ENCODE results near the gene ADGRF4.

Gene ADGRF4

DNA sequence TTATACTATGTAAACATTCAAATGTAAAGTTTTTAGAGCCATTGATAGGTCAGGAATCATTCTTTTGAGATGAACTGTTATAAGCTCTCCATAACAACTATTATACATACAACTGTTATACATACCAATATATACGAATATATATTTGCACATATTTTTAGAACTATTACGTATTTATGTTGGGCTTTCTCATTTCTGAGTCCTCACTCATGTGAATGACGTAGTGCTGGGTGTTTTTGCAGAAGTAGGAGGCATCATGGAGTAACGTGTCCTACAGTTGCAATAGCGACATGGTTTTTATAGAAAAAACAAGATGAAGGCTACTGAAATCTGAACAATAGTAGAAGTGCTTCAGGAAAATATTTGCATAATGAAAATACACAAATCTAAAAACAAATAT lies 36.4 kb upstream of the ADGRF4 start:
- no peak for FAIRE-seq
- DNase-seq (ENCODE audit: insufficient read length, low spot score) = no peak
- TF ChIP-seq, protein P1, sequence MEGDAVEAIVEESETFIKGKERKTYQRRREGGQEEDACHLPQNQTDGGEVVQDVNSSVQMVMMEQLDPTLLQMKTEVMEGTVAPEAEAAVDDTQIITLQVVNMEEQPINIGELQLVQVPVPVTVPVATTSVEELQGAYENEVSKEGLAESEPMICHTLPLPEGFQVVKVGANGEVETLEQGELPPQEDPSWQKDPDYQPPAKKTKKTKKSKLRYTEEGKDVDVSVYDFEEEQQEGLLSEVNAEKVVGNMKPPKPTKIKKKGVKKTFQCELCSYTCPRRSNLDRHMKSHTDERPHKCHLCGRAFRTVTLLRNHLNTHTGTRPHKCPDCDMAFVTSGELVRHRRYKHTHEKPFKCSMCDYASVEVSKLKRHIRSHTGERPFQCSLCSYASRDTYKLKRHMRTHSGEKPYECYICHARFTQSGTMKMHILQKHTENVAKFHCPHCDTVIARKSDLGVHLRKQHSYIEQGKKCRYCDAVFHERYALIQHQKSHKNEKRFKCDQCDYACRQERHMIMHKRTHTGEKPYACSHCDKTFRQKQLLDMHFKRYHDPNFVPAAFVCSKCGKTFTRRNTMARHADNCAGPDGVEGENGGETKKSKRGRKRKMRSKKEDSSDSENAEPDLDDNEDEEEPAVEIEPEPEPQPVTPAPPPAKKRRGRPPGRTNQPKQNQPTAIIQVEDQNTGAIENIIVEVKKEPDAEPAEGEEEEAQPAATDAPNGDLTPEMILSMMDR (IDR thresholded peaks at IDR 0.05; ENCODE audit: insufficient read depth, missing control alignments) = no peak

DNA sequence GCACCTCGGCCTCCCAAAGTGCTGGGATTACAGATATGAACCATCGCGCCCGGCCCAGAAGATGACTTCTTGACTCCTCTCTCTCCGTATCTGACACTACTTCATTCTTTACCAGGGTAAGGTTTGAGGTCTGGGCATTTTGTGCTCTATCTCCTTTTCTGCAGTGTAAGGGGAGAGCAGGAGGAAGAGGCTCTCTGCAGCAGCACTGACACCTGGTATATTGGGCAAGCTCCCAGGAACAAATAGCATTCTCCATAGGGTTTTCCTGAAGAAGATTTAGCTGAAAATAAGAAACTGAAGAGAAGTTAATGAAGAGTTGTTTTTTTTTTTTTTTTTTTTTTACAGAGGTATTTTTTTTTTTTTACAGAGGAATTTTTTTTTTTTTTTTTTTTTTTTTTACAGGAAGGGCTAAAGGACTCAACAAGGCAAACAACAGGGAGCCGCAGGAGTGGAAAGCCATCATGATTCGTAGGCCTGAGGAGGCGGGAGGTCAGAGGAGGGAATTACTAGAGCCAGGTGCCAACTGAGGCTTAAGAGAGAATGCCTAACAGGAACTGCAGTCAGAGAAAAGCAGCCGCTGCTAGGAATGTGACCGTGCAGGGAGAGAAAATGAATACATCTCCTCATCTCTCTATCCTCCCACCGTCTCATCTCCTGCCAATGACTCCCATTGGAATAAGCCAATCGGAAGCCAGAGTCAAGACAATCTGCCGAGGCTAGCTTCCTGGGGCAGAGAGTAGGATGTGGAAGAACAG lies 34.7 kb upstream of the ADGRF4 start:
- TF ChIP-seq, protein P1 (IDR thresholded peaks at IDR 0.05; ENCODE audit: insufficient read depth, missing control alignments) = no peak
- DNase-seq (ENCODE audit: insufficient read length, low spot score) = no peak
- FAIRE-seq = no peak

DNA sequence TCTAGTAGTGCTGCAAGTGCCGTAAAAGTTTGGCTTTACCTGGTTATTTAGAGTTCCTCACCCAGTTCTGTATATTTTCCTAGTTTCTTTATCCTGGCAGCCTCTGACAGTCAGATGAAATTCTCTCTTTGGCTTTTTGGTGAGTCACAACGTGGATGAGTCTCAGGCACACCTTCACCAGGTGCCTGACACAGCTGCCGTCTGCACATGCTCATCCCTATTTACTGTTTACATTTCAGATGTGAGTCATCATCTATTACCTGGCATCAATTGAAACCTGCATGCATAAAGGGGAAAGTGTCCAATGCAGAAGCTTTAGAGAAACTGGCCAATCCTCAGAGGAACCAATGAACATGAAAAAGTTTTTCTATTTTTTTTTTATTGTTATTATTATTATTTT lies 33.3 kb upstream of the ADGRF4 start:
- TF ChIP-seq, protein P1 (IDR thresholded peaks at IDR 0.05; ENCODE audit: insufficient read depth, missing control alignments) = no peak
- FAIRE-seq (no peak), DNase-seq (ENCODE audit: insufficient read length, low spot score) (no peak)

DNA sequence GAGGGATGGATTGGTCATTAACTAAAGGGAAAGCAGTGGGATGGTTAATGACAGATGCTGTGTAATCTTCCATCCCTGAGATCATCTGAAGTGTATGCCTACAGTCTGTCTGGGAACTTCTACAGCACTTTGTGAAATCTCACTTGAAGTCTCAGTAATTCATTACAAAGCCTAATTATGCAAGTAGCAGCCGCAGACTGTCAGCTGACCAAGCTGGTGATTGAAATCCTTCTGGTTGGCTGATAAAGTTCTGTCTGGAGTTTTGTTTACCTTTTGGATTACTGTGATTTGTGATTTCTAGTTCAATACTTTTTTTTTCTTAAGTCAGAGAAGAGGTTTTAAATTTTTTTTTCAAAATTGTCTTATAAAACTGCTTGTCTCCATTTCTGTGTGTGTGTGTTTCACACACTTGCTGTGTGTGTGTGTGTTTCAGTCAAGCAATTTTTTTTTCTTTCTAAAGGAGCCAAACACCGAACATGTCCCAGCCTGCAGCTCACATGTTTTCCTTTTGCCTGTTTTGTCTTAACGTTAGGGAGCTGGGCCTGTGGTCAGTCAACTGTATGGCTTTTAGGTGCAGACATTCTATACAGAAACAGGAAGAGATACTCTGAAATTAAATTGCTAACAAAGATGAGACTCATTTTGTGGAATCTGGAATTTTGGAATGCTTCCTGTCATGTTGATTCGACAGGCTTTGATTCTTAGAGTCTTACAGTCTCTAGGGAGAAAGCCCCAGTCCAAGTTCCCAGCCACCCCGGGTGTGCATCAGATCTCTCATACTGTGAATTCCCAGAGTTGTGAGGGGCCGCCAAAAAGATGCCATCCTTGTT lies 28.5 kb upstream of the ADGRF4 start:
- DNase-seq (ENCODE audit: insufficient read length, low spot score) = no peak
- TF ChIP-seq, protein P1 (IDR thresholded peaks at IDR 0.05; ENCODE audit: insufficient read depth, missing control alignments) = no peak
- peak; percentile 90 for FAIRE-seq

DNA sequence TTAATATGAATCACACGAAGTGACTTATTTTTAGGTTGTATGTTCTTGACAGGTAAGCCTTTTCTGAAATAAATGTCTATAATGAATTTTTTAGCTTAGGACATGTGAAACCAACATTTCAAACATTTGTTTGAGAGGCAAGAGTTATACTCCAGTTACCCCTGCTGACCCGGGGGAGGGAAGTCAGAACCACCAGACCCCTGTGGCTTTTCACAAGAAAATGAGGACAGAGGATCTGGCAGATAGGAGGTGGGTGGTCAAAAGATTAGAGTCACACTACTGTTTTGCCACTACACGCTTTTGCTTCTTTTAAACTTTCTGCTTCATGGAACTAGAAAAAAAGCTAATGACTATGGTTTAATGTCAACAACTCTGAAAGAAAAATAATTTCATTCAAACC lies 27.5 kb upstream of the ADGRF4 start:
- FAIRE-seq = no peak
- TF ChIP-seq, protein P1 (IDR thresholded peaks at IDR 0.05; ENCODE audit: insufficient read depth, missing control alignments) = no peak

DNA sequence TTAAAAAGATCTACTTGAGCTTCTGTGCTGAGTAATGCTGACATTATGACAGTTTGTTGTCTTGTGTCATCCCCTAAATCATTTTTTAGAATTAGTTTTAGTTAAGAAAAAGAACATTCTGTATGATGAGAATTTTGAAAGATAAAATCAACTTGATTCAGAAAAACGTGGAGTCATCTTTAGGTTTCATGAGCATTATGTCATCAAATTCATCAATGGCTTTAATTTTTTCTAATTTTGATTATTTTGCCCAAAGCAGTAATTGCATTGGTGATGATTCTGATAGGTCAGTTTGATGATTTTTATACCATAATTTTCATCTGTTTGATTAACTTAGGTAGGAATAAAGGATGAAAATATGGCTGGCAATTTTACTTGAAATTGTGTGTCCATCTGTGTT lies 26.6 kb upstream of the ADGRF4 start:
- FAIRE-seq = no peak
- DNase-seq (ENCODE audit: insufficient read length, low spot score) = no peak
- TF ChIP-seq, protein P1 (IDR thresholded peaks at IDR 0.05; ENCODE audit: insufficient read depth, missing control alignments) = no peak

More for the DNA sequence above, 27.5 kb upstream of the ADGRF4 start:
- DNase-seq (ENCODE audit: insufficient read length, low spot score) = no peak

DNA sequence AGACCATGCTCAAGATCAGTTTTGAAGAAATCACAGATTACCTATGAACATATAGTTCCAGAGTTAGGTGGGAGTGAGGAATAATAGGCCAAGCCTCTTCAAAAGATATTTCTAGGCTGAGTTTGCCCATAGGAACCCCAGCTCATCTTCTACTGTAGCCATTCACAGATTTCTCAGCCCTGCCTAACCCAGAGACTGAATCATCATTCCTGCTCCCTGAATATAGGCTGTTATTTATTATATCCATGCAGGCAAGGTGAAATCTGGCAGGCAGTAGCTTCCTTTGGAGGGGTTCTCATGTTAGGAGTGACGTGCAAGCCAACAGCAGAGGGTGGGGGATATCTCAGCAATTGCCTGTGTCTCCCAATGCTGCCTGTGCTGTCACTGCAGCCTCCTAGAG lies 25.6 kb upstream of the ADGRF4 start:
- TF ChIP-seq, protein P1 (IDR thresholded peaks at IDR 0.05; ENCODE audit: insufficient read depth, missing control alignments) = no peak
- no peak for DNase-seq (ENCODE audit: insufficient read length, low spot score)
- FAIRE-seq = no peak

All from D721Med (cell line).